Loucy (cell line): ENCODE results near the gene ZNF138.

Experiments
- CTCF ChIP-seq: fragments of 200-600 bp; sonication (generic); conservative IDR thresholded peaks from 2 replicates; pipeline ENCODE4 v1.5.1; 2014; ENCODE audit warnings: mild to moderate bottlenecking, antibody characterized with exemption, low read length
- EZH2phosphoT487 ChIP-seq: fragments of 200-600 bp; IDR thresholded peaks from 2 replicates; pipeline ENCODE4 v1.6.1; 2018; ENCODE audit warnings: antibody characterized with exemption, mild to moderate bottlenecking, moderate library complexity, borderline replicate concordance

GRCh38 chr7:64744680-64745079 is 49.5 kb upstream of the ZNF138 start:
- TF ChIP-seq CTCF (no peak), EZH2phosphoT487 (no peak)
